ENCODE results near the gene DOCK1. TPM values are rescaled to one million over a fixed set of nuclear protein-coding genes. Genes with fewer than 3 reads are reported as not detected.
"Not testable (repeated sequence)": the region's sequence is repeated elsewhere in the genome, so short reads cannot be mapped to it uniquely, and the experiment has no call there.

DOCK1 gene
- total and polyA plus RNA-seq, 2 donors from 2014 or later, result 15.8 to 81.7 TPM

DNA sequence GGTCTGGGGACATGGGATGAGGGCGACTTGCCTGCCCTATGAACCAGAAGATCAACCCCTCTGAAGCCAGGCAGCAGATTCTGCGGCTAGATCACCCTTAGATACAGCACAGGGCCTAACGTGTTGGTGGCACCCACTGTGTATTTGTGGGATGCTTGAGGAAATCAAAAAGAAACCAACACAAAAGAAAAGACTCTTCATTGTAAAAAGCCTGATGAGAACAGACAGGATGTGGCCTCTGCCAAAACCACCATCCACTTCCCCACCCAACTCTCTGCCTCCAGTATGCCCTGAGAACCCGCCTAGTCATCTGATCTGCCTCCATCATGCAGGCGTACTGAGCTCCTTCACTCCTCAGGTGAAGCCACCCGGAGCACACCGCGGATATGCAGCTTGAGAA lies 388.4 kb downstream of the DOCK1 start:
- peaks cover 0 to 1% (median 0%) of the 10 kb centered on the region in 3 donors for H3K9me3 ChIP-seq (ENCODE audit: control insufficient read depth in 2 of 3, insufficient read depth in 1 of 3, low read length in 3 of 3)
- FAIRE-seq, result no peak

DNA sequence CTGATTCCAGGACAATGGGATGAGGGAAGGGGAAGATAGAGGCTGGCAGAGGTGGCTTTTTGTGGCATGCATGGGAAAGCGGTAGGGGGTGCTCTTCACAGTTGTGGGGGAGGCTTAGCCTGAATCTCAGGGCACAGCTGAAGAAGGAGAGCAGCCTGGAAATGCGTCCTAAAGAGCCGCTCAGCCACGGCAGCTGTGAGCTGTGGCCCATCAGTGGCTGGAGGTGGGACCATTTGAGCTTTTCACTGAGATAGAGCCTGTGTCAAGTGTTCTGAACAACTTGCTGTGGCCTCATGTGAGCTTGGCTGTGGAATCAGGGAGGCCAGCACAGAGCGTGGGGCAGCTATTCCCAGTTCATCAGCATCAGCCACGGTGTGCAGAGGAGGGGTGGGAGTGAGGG lies 391.5 kb downstream of the DOCK1 start:
- DNase-seq (no peak), FAIRE-seq (no peak)
- Histone ChIP-seq H3K27me3 (ENCODE audit: control insufficient read depth, insufficient read depth, low read length) (no peaks in the 10 kb centered on the region), H3K4me1 (ENCODE audit: control insufficient read depth in 2 of 3, insufficient read depth in 2 of 3, low read depth in 1 of 3, low read length in 3 of 3) (peaks cover 0 to 12% (median 3%) of the 10 kb centered on the region in 3 donors), H3K36me3 (ENCODE audit: control insufficient read depth in 2 of 3, insufficient read depth in 3 of 3, low read length in 3 of 3) (no peaks in the 10 kb centered on the region), H3K9ac (ENCODE audit: low read length in 3 of 3) (no peak overlapping the region), H3K4me3 (ENCODE audit: low read length in 3 of 3) (no peak overlapping the region), H3K27ac (ENCODE audit: low read depth in 2 of 2, low read length in 2 of 2) (no peak overlapping the region), H3K9me3 (ENCODE audit: control insufficient read depth in 2 of 3, insufficient read depth in 1 of 3, low read length in 3 of 3) (no peaks in the 10 kb centered on the region)
- intact Hi-C loops (cut with DNase I), result no loop called here
- TF ChIP-seq, protein P1, sequence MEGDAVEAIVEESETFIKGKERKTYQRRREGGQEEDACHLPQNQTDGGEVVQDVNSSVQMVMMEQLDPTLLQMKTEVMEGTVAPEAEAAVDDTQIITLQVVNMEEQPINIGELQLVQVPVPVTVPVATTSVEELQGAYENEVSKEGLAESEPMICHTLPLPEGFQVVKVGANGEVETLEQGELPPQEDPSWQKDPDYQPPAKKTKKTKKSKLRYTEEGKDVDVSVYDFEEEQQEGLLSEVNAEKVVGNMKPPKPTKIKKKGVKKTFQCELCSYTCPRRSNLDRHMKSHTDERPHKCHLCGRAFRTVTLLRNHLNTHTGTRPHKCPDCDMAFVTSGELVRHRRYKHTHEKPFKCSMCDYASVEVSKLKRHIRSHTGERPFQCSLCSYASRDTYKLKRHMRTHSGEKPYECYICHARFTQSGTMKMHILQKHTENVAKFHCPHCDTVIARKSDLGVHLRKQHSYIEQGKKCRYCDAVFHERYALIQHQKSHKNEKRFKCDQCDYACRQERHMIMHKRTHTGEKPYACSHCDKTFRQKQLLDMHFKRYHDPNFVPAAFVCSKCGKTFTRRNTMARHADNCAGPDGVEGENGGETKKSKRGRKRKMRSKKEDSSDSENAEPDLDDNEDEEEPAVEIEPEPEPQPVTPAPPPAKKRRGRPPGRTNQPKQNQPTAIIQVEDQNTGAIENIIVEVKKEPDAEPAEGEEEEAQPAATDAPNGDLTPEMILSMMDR (IDR thresholded peaks at IDR 0.05; ENCODE audit: borderline replicate concordance, extremely low read depth, insufficient read depth), result no peak

More for the DNA sequence above, 388.4 kb downstream of the DOCK1 start:
- intact Hi-C loops (cut with DNase I), result no loop called here
- DNase-seq, result no peak
- Histone ChIP-seq H3K4me3 (ENCODE audit: low read length in 3 of 3) (no peak overlapping the region), H3K27me3 (ENCODE audit: control insufficient read depth, insufficient read depth, low read length) (no peaks in the 10 kb centered on the region), H3K27ac (ENCODE audit: low read depth in 2 of 2, low read length in 2 of 2) (no peak overlapping the region), H3K9ac (ENCODE audit: low read length in 3 of 3) (no peak overlapping the region), H3K4me1 (ENCODE audit: control insufficient read depth in 2 of 3, insufficient read depth in 2 of 3, low read depth in 1 of 3, low read length in 3 of 3) (no peaks in the 10 kb centered on the region), H3K36me3 (ENCODE audit: control insufficient read depth in 2 of 3, insufficient read depth in 3 of 3, low read length in 3 of 3) (no peaks in the 10 kb centered on the region)
- TF ChIP-seq, protein P1 (IDR thresholded peaks at IDR 0.05; ENCODE audit: borderline replicate concordance, extremely low read depth, insufficient read depth), result no peak

DNA sequence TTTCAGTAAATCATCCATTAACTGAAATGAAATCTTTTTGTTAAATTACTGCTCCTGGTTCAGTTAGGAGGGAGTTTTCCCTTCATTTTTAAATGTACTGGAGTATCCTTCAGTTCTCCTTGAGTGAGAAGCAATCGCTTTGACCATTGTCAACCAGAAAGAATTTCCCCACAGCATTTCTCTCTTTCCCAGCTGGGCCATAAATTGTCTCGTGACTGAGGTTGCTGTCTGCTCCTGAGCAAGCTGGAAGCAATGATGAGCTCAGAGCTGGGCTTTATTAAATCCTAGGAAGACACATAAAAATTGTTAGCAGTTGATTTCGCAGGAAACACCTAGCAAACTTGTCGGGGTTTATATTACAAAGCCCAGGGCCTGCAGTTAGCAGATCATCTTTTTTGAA lies 393.2 kb downstream of the DOCK1 start:
- DNase-seq (peak in 3 of 5 donors; percentile 33 to 67 (median 64)), FAIRE-seq (no peak)
- Histone ChIP-seq H3K27ac (ENCODE audit: low read depth in 2 of 2, low read length in 2 of 2) (no peak overlapping the region), H3K36me3 (ENCODE audit: control insufficient read depth in 2 of 3, insufficient read depth in 3 of 3, low read length in 3 of 3) (no peaks in the 10 kb centered on the region), H3K4me1 (ENCODE audit: control insufficient read depth in 2 of 3, insufficient read depth in 2 of 3, low read depth in 1 of 3, low read length in 3 of 3) (peaks cover 0 to 17% (median 5%) of the 10 kb centered on the region in 3 donors), H3K4me3 (ENCODE audit: low read length in 3 of 3) (no peak overlapping the region), H3K9me3 (ENCODE audit: control insufficient read depth in 2 of 3, insufficient read depth in 1 of 3, low read length in 3 of 3) (no peaks in the 10 kb centered on the region), H3K9ac (ENCODE audit: low read length in 3 of 3) (no peak overlapping the region), H3K27me3 (ENCODE audit: control insufficient read depth, insufficient read depth, low read length) (no peaks in the 10 kb centered on the region)
- TF ChIP-seq, protein P1 (IDR thresholded peaks at IDR 0.05; ENCODE audit: borderline replicate concordance, extremely low read depth, insufficient read depth), result no peak
- intact Hi-C loops (cut with DNase I), result no loop called here

DNA sequence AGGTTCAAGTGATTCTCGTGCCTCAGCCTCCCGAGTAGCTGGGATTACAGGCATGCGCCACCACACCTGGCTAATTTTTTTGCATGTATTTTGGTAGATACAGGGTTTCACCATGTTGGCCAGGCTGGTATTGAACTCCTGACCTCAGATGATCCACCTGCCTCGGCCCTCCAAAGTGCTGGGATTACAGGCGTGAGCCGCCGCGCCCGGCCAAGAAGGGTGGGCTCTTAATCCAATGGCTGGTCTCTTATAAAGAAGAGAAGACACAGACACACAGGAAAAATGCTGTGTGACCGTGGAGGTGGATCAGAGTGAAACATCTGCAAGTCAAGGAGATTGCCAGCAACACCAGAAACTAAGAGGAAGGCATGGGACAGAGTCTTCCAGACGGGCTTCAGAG lies 394.0 kb downstream of the DOCK1 start:
- H3K9me3 ChIP-seq (ENCODE audit: control insufficient read depth in 2 of 3, insufficient read depth in 1 of 3, low read length in 3 of 3); H3K4me3 ChIP-seq (ENCODE audit: low read length in 3 of 3); H3K36me3 ChIP-seq (ENCODE audit: control insufficient read depth in 2 of 3, insufficient read depth in 3 of 3, low read length in 3 of 3); intact Hi-C loops (cut with DNase I); H3K9ac ChIP-seq (ENCODE audit: low read length in 3 of 3); FAIRE-seq; H3K27ac ChIP-seq (ENCODE audit: low read depth in 2 of 2, low read length in 2 of 2); DNase-seq; H3K27me3 ChIP-seq (ENCODE audit: control insufficient read depth, insufficient read depth, low read length): not testable (repeated sequence)
- peaks cover 0 to 17% (median 5%) of the 10 kb centered on the region in 3 donors for H3K4me1 ChIP-seq (ENCODE audit: control insufficient read depth in 2 of 3, insufficient read depth in 2 of 3, low read depth in 1 of 3, low read length in 3 of 3)
